NCI-H2107 treated with DMSO at 0.1 percent for 48 hours (cell line): ENCODE measurements around the gene CASP4.

Experiments used
- DNase-seq: peaks from one replicate; lab custom pipeline; 2025; ENCODE audit not compliant: unreplicated experiment; lab: John Stamatoyannopoulos, UW

Gene CASP4

GRCh38 chr11:104895634-104896033 lies 72.7 kb downstream of the CASP4 start:
- DNase-seq, result no peak

- no peak for DNase-seq
Observed at GRCh38 chr11:104893876-104894275, 74.5 kb downstream of the CASP4 start.
